Activated naive CD4-positive, alpha-beta T cell (primary cell): ENCODE measurements around the gene NOX4.
"Not testable (repeated sequence)": the region's sequence is repeated elsewhere in the genome, so short reads cannot be mapped to it uniquely, and the experiment has no call there.

ENCODE experiments used
- DNase-seq, 4 experiments: peaks; one replicate each; lab custom pipeline; 2025; lab: John Stamatoyannopoulos, UW

NOX4 gene

GRCh38 chr11:89303029-89303428 lies 188.1 kb downstream of the NOX4 start:
- not testable (repeated sequence) for DNase-seq

DNA sequence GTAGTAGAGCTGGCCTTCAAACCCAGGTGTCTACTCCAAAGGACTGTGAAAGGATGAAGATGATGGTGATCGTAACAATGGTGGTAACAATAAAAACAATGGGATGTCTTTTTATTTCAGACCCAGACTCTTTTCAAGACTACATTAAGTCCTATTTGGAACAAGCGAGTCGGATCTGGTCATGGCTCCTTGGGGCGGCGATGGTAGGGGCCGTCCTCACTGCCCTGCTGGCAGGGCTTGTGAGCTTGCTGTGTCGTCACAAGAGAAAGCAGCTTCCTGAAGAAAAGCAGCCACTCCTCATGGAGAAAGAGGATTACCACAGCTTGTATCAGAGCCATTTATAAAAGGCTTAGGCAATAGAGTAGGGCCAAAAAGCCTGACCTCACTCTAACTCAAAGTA lies 196.2 kb downstream of the NOX4 start:
- not testable (repeated sequence) for DNase-seq

- DNase-seq: no peak
These were observed 197.1 kb downstream of the NOX4 start for GRCh38 chr11:89293965-89294679.

DNA sequence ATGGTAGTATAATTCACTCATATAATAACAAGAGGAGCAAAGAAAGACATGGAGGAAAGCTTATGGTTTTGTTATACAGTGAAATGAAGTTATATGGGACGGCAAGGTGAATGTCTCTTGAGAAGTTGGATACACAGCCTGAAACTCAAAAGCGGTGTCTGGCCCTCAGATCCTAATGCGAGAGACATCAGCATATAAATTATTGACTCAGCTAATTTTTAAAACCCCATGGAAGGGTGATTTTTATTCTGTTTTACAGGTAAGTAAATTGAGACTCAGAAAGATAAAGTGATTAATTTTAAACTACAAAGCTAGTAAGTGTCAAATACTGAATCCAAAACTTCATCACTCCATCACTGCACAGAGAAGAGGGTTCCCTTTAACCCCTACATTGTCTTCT lies 203.2 kb downstream of the NOX4 start:
- not testable (repeated sequence) for DNase-seq

- not testable (repeated sequence) for DNase-seq
These were observed 204.6 kb downstream of the NOX4 start for GRCh38 chr11:89286601-89287000.

- not testable (repeated sequence) for DNase-seq
These were observed 210.0 kb downstream of the NOX4 start for GRCh38 chr11:89281032-89281677.

DNA sequence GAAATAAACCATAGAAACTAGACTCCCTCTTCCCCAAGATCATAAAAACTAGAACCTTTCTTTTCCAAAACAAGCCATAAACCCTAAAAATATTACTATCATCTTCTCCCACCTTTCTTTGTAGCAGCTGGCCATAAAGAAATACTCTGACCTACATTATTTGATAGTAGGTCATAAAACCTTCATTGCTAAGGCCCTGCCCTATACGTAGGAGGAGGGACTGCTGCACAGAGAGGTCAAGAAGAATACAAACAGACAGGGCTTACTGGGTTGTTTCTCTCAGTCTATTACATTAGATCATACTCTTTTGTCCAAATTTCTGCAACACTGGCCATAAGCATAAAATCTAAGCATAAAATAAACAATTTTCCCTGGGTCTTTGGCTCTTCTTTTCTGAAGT lies 212.0 kb downstream of the NOX4 start:
- no peak for DNase-seq

GRCh38 chr11:89275966-89276365 lies 215.2 kb downstream of the NOX4 start:
- DNase-seq: no peak
